GM21576 (cell line): ENCODE measurements around the gene NSG2.

Experiments
- ATAC-seq: cut with Tn5 transposase; IDR thresholded peaks from one replicate; pipeline ENCODE4 v1.9.1; 2021; ENCODE audit warnings: mild to moderate bottlenecking, moderate library complexity; ENCODE audit not compliant: unreplicated experiment

Gene NSG2

GRCh38 chr5:174058433-174059122, 13.1 kb downstream of the NSG2 start:
- no peak for ATAC-seq

- no peak for ATAC-seq
Measured at GRCh38 chr5:174059247-174059646, 13.7 kb downstream of the NSG2 start.

GRCh38 chr5:174063082-174063756, 17.7 kb downstream of the NSG2 start:
- no peak for ATAC-seq

GRCh38 chr5:174064171-174064570, 18.7 kb downstream of the NSG2 start:
- no peak for ATAC-seq

- no peak for ATAC-seq
Measured at GRCh38 chr5:174065528-174066197, 20.2 kb downstream of the NSG2 start.

GRCh38 chr5:174067499-174067898, 22.0 kb downstream of the NSG2 start:
- no peak for ATAC-seq

GRCh38 chr5:174071484-174071883, 26.0 kb downstream of the NSG2 start:
- no peak for ATAC-seq

- ATAC-seq, result no peak
Measured at GRCh38 chr5:174073122-174073660, 27.7 kb downstream of the NSG2 start.

GRCh38 chr5:174074369-174074768, 28.9 kb downstream of the NSG2 start:
- no peak for ATAC-seq

GRCh38 chr5:174078416-174078815, 32.9 kb downstream of the NSG2 start:
- no peak for ATAC-seq

GRCh38 chr5:174082286-174082685, 36.8 kb downstream of the NSG2 start:
- ATAC-seq, result no peak

GRCh38 chr5:174083056-174083827, 37.7 kb downstream of the NSG2 start:
- no peak for ATAC-seq

GRCh38 chr5:174084691-174085154, 39.2 kb downstream of the NSG2 start:
- ATAC-seq, result no peak

GRCh38 chr5:174086751-174087150, 41.2 kb downstream of the NSG2 start:
- ATAC-seq, result no peak

- no peak for ATAC-seq
Measured at GRCh38 chr5:174087783-174088182, 42.3 kb downstream of the NSG2 start.

- ATAC-seq, result no peak
Measured at GRCh38 chr5:174090129-174090528, 44.6 kb downstream of the NSG2 start.

GRCh38 chr5:174093123-174093522, 47.6 kb downstream of the NSG2 start:
- ATAC-seq, result no peak

GRCh38 chr5:174094857-174095606, 49.5 kb downstream of the NSG2 start:
- ATAC-seq, result no peak

GRCh38 chr5:174096619-174097018, 51.1 kb downstream of the NSG2 start:
- no peak for ATAC-seq

GRCh38 chr5:174097486-174098185, 52.1 kb downstream of the NSG2 start:
- ATAC-seq, result no peak
